Keratinocyte (primary cell): ENCODE data around the gene PSMA8. TPM values are rescaled to one million over a fixed set of nuclear protein-coding genes. Genes with fewer than 3 reads are reported as not detected.
A peak's percentile ranks its signal among the peaks of the same experiment; 100 is the strongest.

ENCODE experiments used
- DNase-seq: peaks from one replicate; pipeline ENCODE4 v3.0.0-alpha.2; 2011; ENCODE audit warnings: low read depth, missing footprints, low spot score
- FAIRE-seq: peaks from 2 replicates; lab custom pipeline; 2011; peaks lifted over from hg19 to GRCh38; lab: Jason Lieb, UNC
- H2AFZ ChIP-seq: 2 replicates; pipeline ENCODE4 v1.6.0; 2012; ENCODE audit warnings: low read length, control low read depth, inconsistent platforms; ENCODE audit not compliant: control insufficient read depth
- H3K27ac ChIP-seq: 2 replicates; pipeline ENCODE4 v1.5.1; 2011; ENCODE audit warnings: low read length; ENCODE audit not compliant: control insufficient read depth, insufficient read depth
- H3K27me3 ChIP-seq: 3 replicates; pipeline ENCODE4 v1.6.0; 2011; ENCODE audit warnings: low read length; ENCODE audit not compliant: control insufficient read depth, insufficient read depth; ENCODE audit errors: extremely low read depth
- H3K36me3 ChIP-seq, 2 experiments: 2 replicates in 1 of 2; 3 replicates in 1 of 2; pipeline ENCODE4 v1.5.1; 2011; ENCODE audit warnings: low read length in 2 of 2, mild to moderate bottlenecking in 1 of 2; ENCODE audit not compliant: control insufficient read depth in 2 of 2, insufficient read depth in 2 of 2; ENCODE audit errors: extremely low read depth in 1 of 2
- H3K4me1 ChIP-seq: 3 replicates; pipeline ENCODE4 v1.5.1; 2011; ENCODE audit warnings: low read length; ENCODE audit not compliant: control insufficient read depth, insufficient read depth; ENCODE audit errors: extremely low read depth
- H3K4me2 ChIP-seq: 3 replicates; pipeline ENCODE4 v1.6.0; 2011; ENCODE audit warnings: low read depth, low read length; ENCODE audit not compliant: control insufficient read depth, insufficient read depth; ENCODE audit errors: extremely low read depth
- H3K4me3 ChIP-seq, 3 experiments: fragments of 200-600 bp in 1 of 3; sonication (generic) in 1 of 3; 2 replicates in 2 of 3; 3 replicates in 1 of 3; pipeline ENCODE4 v1.5.1; 2011 to 2016; ENCODE audit warnings: low read length in 3 of 3, mild to moderate bottlenecking in 3 of 3, control low read depth in 2 of 3, inconsistent platforms in 1 of 3, low read depth in 1 of 3, mixed read lengths in 1 of 3, mixed run types in 1 of 3, moderate library complexity in 1 of 3; ENCODE audit not compliant: control insufficient read depth in 2 of 3, insufficient read depth in 2 of 3; ENCODE audit errors: extremely low read depth in 1 of 3
- H3K79me2 ChIP-seq: 2 replicates; pipeline ENCODE4 v1.6.0; 2012; ENCODE audit warnings: low read length; ENCODE audit not compliant: control insufficient read depth, insufficient read depth
- H3K9ac ChIP-seq: 3 replicates; pipeline ENCODE4 v1.6.0; 2011; ENCODE audit warnings: low read length; ENCODE audit not compliant: control insufficient read depth, insufficient read depth; ENCODE audit errors: extremely low read depth
- H3K9me1 ChIP-seq: 3 replicates; pipeline ENCODE4 v1.6.0; 2011; ENCODE audit warnings: low read length; ENCODE audit not compliant: control insufficient read depth, insufficient read depth; ENCODE audit errors: extremely low read depth
- H3K9me3 ChIP-seq: 2 replicates; pipeline ENCODE4 v1.5.1; 2012; ENCODE audit warnings: low read depth, low read length; ENCODE audit not compliant: control insufficient read depth
- H4K20me1 ChIP-seq: 3 replicates; pipeline ENCODE4 v1.6.0; 2011; ENCODE audit warnings: low read length; ENCODE audit not compliant: control insufficient read depth, insufficient read depth; ENCODE audit errors: extremely low read depth
- CTCF ChIP-seq, 3 experiments: IDR thresholded peaks in 1 of 3; conservative IDR thresholded peaks in 1 of 3; optimal IDR thresholded peaks in 1 of 3; 2 replicates in 2 of 3; 3 replicates in 1 of 3; pipeline versions ENCODE3 to v1.5.1; 2011; ENCODE audit warnings: low read length in 3 of 3, mild to moderate bottlenecking in 3 of 3, moderate library complexity in 2 of 3, control low read depth in 1 of 3, inconsistent platforms in 1 of 3; ENCODE audit not compliant: insufficient read depth in 2 of 3; ENCODE audit errors: extremely low read depth in 1 of 3
- EZH2 ChIP-seq: IDR thresholded peaks from one replicate; pipeline ENCODE4 v1.6.1; 2012; ENCODE audit warnings: inconsistent platforms, mild to moderate bottlenecking, low read length, moderate library complexity
- dilution Hi-C: fragments of 300-500 bp; cut with MboI; formaldehyde crosslinking; loops from one replicate; pipeline ENCODE4 v1.7.0; 2020; ENCODE audit warnings: low sequenced_read_pairs; ENCODE audit not compliant: extremely low pct_ligation_motif_present
- polyA plus RNA-seq, 5 experiments: library from polyadenylated mRNA; depleted of rRNA in 3 of 5; stranded (reverse) in 3 of 5; stranded (forward) in 1 of 5; unstranded in 1 of 5; fragments of >200 nt; gene quantifications; 1 replicate in 1 of 5; 2 replicates in 3 of 5; 3 replicates in 1 of 5; pipeline versions ENCODE4 v1.2.1 to v1.2.3, GENCODE V29; 2011 to 2012; ENCODE audit warnings: missing spikeins in 2 of 5, low read depth in 1 of 5, low replicate concordance in 1 of 5

PSMA8 gene
- polyA plus RNA-seq, 1 donor (not counting 4 experiments of a cell fraction or from before 2014, with no cell fraction given) = not detected

GRCh38 chr18:26157326-26157725 lies 23.7 kb downstream of the PSMA8 start:
- no peaks in the 10 kb centered on the region for H3K4me1 ChIP-seq
- H3K9me3 ChIP-seq = no peaks in the 10 kb centered on the region
- H3K4me2 ChIP-seq = no peak overlapping the region
- H3K9ac ChIP-seq = no peak overlapping the region
- FAIRE-seq (no peak), DNase-seq (no peak)
- H3K36me3 ChIP-seq = no peaks in the 10 kb centered on the region
- no peak overlapping the region for H3K27ac ChIP-seq
- H3K79me2 ChIP-seq = no peaks in the 10 kb centered on the region
- H4K20me1 ChIP-seq = no peaks in the 10 kb centered on the region
- TF ChIP-seq CTCF (optimal IDR thresholded peaks at IDR 0.05 in 1 of 3, IDR thresholded peaks at IDR 0.05 in 1 of 3, conservative IDR thresholded peaks at IDR 0.05 in 1 of 3; ENCODE audit: extremely low read depth in 1 of 3, insufficient read depth in 2 of 3, low read length in 3 of 3) (no peak), EZH2 (no peak)
- no peaks in the 10 kb centered on the region for H3K9me1 ChIP-seq
- no peak overlapping the region for H3K4me3 ChIP-seq
- H2AFZ ChIP-seq = no peak overlapping the region
- dilution Hi-C loops = no loop called here
- H3K27me3 ChIP-seq = no peaks in the 10 kb centered on the region

- Histone ChIP-seq H3K27me3 (no peaks in the 10 kb centered on the region), H3K36me3 (no peaks in the 10 kb centered on the region), H3K27ac (no peak overlapping the region), H3K79me2 (no peaks in the 10 kb centered on the region), H3K4me1 (no peaks in the 10 kb centered on the region), H3K9ac (no peak overlapping the region), H3K9me3 (no peaks in the 10 kb centered on the region), H3K4me2 (no peak overlapping the region), H2AFZ (no peak overlapping the region), H3K9me1 (no peaks in the 10 kb centered on the region), H4K20me1 (no peaks in the 10 kb centered on the region), H3K4me3 (no peak overlapping the region)
- no peak for TF ChIP-seq EZH2
- peak in 2 of 3 experiments; percentile 6 to 11 for TF ChIP-seq CTCF (optimal IDR thresholded peaks at IDR 0.05 in 1 of 3, IDR thresholded peaks at IDR 0.05 in 1 of 3, conservative IDR thresholded peaks at IDR 0.05 in 1 of 3; ENCODE audit: extremely low read depth in 1 of 3, insufficient read depth in 2 of 3, low read length in 3 of 3)
- DNase-seq = no peak
- dilution Hi-C loops = no loop called here
- FAIRE-seq = no peak
Measured at GRCh38 chr18:26159353-26159752, 25.7 kb downstream of the PSMA8 start.
